Stimulated activated CD8-positive, alpha-beta memory T cell treated with anti-CD3 and anti-CD28 coated beads, Interleukin-2, amount 100 ng/mL, for 1 hour (primary cell): ENCODE measurements around the gene DYNLRB2.

ENCODE experiments used
- DNase-seq, 2 donors: peaks; one replicate each; pipeline ENCODE4 v3.0.0-alpha.2; 2020; ENCODE audit warnings: low read depth in 2 of 2

DYNLRB2 gene

GRCh38 chr16:80540516-80541305 lies at the start of gene DYNLRB2:
Gene DYNLRB2, plus strand, starts transcription at chr16:80540993. Its CDS starts 84 bp downstream, at chr16:80541077.
- peak; percentile 79 to 82 for DNase-seq

- DNase-seq, result no peak
Observed at GRCh38 chr16:80500116-80500859, 40.5 kb upstream of the DYNLRB2 start.

GRCh38 chr16:80500961-80501525 lies 39.8 kb upstream of the DYNLRB2 start:
- no peak for DNase-seq

GRCh38 chr16:80503107-80503506 lies 37.7 kb upstream of the DYNLRB2 start:
- no peak for DNase-seq

GRCh38 chr16:80507538-80507937 lies 33.3 kb upstream of the DYNLRB2 start:
- DNase-seq, result no peak

- no peak for DNase-seq
Observed at GRCh38 chr16:80509872-80510271, 30.9 kb upstream of the DYNLRB2 start.

GRCh38 chr16:80511824-80512592 lies 28.8 kb upstream of the DYNLRB2 start:
- DNase-seq, result no peak

- no peak for DNase-seq
Observed at GRCh38 chr16:80512593-80512853, 28.3 kb upstream of the DYNLRB2 start.

GRCh38 chr16:80515374-80515773 lies 25.4 kb upstream of the DYNLRB2 start:
- DNase-seq, result no peak

GRCh38 chr16:80517846-80518245 lies 22.9 kb upstream of the DYNLRB2 start:
- no peak for DNase-seq

GRCh38 chr16:80518436-80518835 lies 22.4 kb upstream of the DYNLRB2 start:
- no peak for DNase-seq

- DNase-seq, result no peak
Observed at GRCh38 chr16:80519189-80519588, 21.6 kb upstream of the DYNLRB2 start.

- no peak for DNase-seq
Observed at GRCh38 chr16:80525420-80525819, 15.4 kb upstream of the DYNLRB2 start.

- DNase-seq, result peak; percentile 4 to 18
Observed at GRCh38 chr16:80526418-80527061, 14.3 kb upstream of the DYNLRB2 start.

- no peak for DNase-seq
Observed at GRCh38 chr16:80527297-80527696, 13.5 kb upstream of the DYNLRB2 start.

GRCh38 chr16:80530479-80530878 lies 10.3 kb upstream of the DYNLRB2 start:
- no peak for DNase-seq

GRCh38 chr16:80536238-80536637 lies 4.6 kb upstream of the DYNLRB2 start:
- no peak for DNase-seq

- no peak for DNase-seq
Observed at GRCh38 chr16:80541306-80541694, 507 bp downstream of the DYNLRB2 start.

GRCh38 chr16:80543162-80543561 lies 2.4 kb downstream of the DYNLRB2 start:
- DNase-seq, result no peak

- DNase-seq, result no peak
Observed at GRCh38 chr16:80544326-80544725, 3.5 kb downstream of the DYNLRB2 start.

GRCh38 chr16:80546249-80546648 lies 5.5 kb downstream of the DYNLRB2 start:
- DNase-seq, result no peak

GRCh38 chr16:80547145-80547544 lies 6.4 kb downstream of the DYNLRB2 start:
- no peak for DNase-seq
